ENCODE data around the gene MCU. TPM values are rescaled to one million over a fixed set of nuclear protein-coding genes. Genes with fewer than 3 reads are reported as not detected.

The MCU gene
- total RNA-seq, 1 donor from 2014 or later, result 44.7 TPM

- no peaks in the 10 kb centered on the region for H3K36me3 ChIP-seq
- no peak overlapping the region for H3K27ac ChIP-seq
- H3K4me1 ChIP-seq, result peaks cover 13% of the 10 kb centered on the region
- intact Hi-C loops (cut with DNase I), result no loop called here
- no peak overlapping the region for H3K4me3 ChIP-seq
- no peaks in the 10 kb centered on the region for H3K27me3 ChIP-seq
- no peaks in the 10 kb centered on the region for H3K9me3 ChIP-seq
- no peak for DNase-seq (ENCODE audit: extremely low spot score in 2 of 2)
- TF ChIP-seq POLR2A (IDR thresholded peaks at IDR 0.05) (no peak), POLR2AphosphoS5 (IDR thresholded peaks at IDR 0.05; ENCODE audit: insufficient read depth in 1 of 2, low read depth in 1 of 2) (no peak)
- TF ChIP-seq, protein P1, sequence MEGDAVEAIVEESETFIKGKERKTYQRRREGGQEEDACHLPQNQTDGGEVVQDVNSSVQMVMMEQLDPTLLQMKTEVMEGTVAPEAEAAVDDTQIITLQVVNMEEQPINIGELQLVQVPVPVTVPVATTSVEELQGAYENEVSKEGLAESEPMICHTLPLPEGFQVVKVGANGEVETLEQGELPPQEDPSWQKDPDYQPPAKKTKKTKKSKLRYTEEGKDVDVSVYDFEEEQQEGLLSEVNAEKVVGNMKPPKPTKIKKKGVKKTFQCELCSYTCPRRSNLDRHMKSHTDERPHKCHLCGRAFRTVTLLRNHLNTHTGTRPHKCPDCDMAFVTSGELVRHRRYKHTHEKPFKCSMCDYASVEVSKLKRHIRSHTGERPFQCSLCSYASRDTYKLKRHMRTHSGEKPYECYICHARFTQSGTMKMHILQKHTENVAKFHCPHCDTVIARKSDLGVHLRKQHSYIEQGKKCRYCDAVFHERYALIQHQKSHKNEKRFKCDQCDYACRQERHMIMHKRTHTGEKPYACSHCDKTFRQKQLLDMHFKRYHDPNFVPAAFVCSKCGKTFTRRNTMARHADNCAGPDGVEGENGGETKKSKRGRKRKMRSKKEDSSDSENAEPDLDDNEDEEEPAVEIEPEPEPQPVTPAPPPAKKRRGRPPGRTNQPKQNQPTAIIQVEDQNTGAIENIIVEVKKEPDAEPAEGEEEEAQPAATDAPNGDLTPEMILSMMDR (IDR thresholded peaks at IDR 0.05), result no peak
Observed at GRCh38 chr10:72731916-72732419, 40.0 kb downstream of the MCU start.

DNA sequence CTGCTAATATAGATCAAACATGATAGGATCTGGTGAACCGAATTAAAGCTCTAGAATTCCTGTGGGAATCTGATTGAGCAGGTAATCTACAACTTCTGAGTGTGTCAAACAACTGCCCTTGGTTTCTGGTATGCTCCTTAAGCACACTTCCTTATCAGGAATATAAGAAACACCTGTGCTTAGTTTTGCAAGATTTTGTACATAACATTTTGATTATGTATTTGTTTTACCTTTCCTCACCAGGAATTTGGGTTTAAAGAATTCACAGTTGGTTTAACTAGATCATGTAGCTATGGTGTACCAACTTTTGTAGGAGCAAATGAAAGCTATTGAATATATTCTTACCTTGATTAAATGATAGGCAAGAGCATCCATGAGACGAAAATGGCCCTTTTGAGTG, 40.6 kb downstream of the MCU start:
- H3K4me3 ChIP-seq, result no peak overlapping the region
- intact Hi-C loops (cut with DNase I), result no loop called here
- H3K27me3 ChIP-seq, result no peaks in the 10 kb centered on the region
- TF ChIP-seq POLR2AphosphoS5 (IDR thresholded peaks at IDR 0.05; ENCODE audit: insufficient read depth in 1 of 2, low read depth in 1 of 2) (no peak), POLR2A (IDR thresholded peaks at IDR 0.05) (no peak)
- TF ChIP-seq, protein P1 (IDR thresholded peaks at IDR 0.05), result no peak
- no peak for DNase-seq (ENCODE audit: extremely low spot score in 2 of 2)
- no peak overlapping the region for H3K27ac ChIP-seq
- H3K9me3 ChIP-seq, result no peaks in the 10 kb centered on the region
- H3K36me3 ChIP-seq, result no peaks in the 10 kb centered on the region
- H3K4me1 ChIP-seq, result peaks cover 13% of the 10 kb centered on the region

- intact Hi-C loops (cut with DNase I), result no loop called here
- TF ChIP-seq, protein P1 (IDR thresholded peaks at IDR 0.05), result no peak
- TF ChIP-seq POLR2AphosphoS5 (IDR thresholded peaks at IDR 0.05; ENCODE audit: insufficient read depth in 1 of 2, low read depth in 1 of 2), result no peak
- no peak for TF ChIP-seq POLR2A (IDR thresholded peaks at IDR 0.05)
- no peak overlapping the region for H3K4me3 ChIP-seq
- no peak overlapping the region for H3K27ac ChIP-seq
- no peaks in the 10 kb centered on the region for H3K9me3 ChIP-seq
- no peaks in the 10 kb centered on the region for H3K27me3 ChIP-seq
- peaks cover 23% of the 10 kb centered on the region for H3K4me1 ChIP-seq
- no peaks in the 10 kb centered on the region for H3K36me3 ChIP-seq
- DNase-seq (ENCODE audit: extremely low spot score in 2 of 2), result no peak
Observed at GRCh38 chr10:72733989-72734388, 42.0 kb downstream of the MCU start.

DNA sequence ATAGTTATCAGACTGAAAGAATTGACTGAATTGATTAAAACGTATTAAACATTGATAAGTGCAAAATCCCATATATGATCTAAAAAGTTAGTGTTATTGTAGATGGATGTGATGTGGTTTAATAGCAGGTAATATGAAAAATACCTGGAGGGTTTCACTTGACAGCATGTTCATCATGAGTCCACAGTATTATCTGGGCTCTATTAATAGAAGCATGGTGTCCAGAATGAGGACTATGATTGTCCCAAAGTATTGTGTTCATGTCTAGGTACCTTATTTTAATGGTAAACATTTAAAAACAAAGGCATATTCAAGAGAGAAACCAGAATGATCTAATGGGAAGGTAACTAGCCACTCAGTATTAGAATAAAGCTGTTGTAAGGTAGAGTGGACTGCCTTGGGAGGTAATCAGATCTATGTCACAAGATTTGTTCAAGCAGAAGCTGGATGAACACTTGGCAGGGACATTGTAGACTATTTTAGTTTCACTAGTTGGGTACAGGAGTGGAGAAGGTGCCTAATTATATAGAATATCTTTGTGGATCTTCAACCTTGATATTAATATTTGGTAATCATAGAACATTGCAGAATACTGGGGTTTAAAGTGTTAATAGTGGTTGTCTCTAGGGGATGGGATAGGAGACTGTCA, 43.5 kb downstream of the MCU start:
- Histone ChIP-seq H3K27me3 (no peaks in the 10 kb centered on the region), H3K27ac (no peak overlapping the region), H3K4me3 (no peak overlapping the region), H3K4me1 (peaks cover 30% of the 10 kb centered on the region), H3K9me3 (no peaks in the 10 kb centered on the region), H3K36me3 (no peaks in the 10 kb centered on the region)
- intact Hi-C loops (cut with DNase I), result no loop called here
- no peak for DNase-seq (ENCODE audit: extremely low spot score in 2 of 2)
- TF ChIP-seq POLR2A (IDR thresholded peaks at IDR 0.05) (no peak), POLR2AphosphoS5 (IDR thresholded peaks at IDR 0.05; ENCODE audit: insufficient read depth in 1 of 2, low read depth in 1 of 2) (no peak)
- TF ChIP-seq, protein P1 (IDR thresholded peaks at IDR 0.05), result no peak

- Histone ChIP-seq H3K4me3 (no peak overlapping the region), H3K27me3 (no peaks in the 10 kb centered on the region), H3K27ac (no peak overlapping the region), H3K9me3 (no peaks in the 10 kb centered on the region), H3K36me3 (no peaks in the 10 kb centered on the region), H3K4me1 (peaks cover 30% of the 10 kb centered on the region)
- no peak for DNase-seq (ENCODE audit: extremely low spot score in 2 of 2)
- intact Hi-C loops (cut with DNase I), result no loop called here
- no peak for TF ChIP-seq POLR2AphosphoS5 (IDR thresholded peaks at IDR 0.05; ENCODE audit: insufficient read depth in 1 of 2, low read depth in 1 of 2)
- no peak for TF ChIP-seq POLR2A (IDR thresholded peaks at IDR 0.05)
- TF ChIP-seq, protein P1 (IDR thresholded peaks at IDR 0.05), result no peak
Observed at GRCh38 chr10:72736176-72736827, 44.4 kb downstream of the MCU start.
